Muscle of back (tissue), 11 donors: ENCODE measurements around the gene PRORP. TPM values are rescaled to one million over a fixed set of nuclear protein-coding genes. Genes with fewer than 3 reads are reported as not detected.
"Not testable (repeated sequence)": the region's sequence is repeated elsewhere in the genome, so short reads cannot be mapped to it uniquely, and the experiment has no call there.

Source experiments
- DNase-seq, 3 donors: peaks; one replicate each; pipeline versions ENCODE4 v3.0.0 to v3.0.0-alpha.2; 2013
- polyA plus RNA-seq, 10 donors: library from polyadenylated mRNA; unstranded; fragments of 120-200 nt; gene quantifications; one replicate each; pipeline ENCODE4 v1.2.1, GENCODE V29; 2013; ENCODE audit not compliant: insufficient read length in 10 of 10

PRORP gene
- polyA plus RNA-seq, 10 donors = 14.5 to 21.3 (median 18.6) TPM

- DNase-seq = no peak
Observed at GRCh38 chr14:35134329-35135123, 12.2 kb downstream of the PRORP start.

GRCh38 chr14:35138585-35138984, 16.2 kb downstream of the PRORP start:
- DNase-seq = no peak

- peak in 1 of 3 donors; percentile 31 for DNase-seq
Observed at GRCh38 chr14:35140718-35141581, 18.6 kb downstream of the PRORP start.

GRCh38 chr14:35144029-35144428, 21.7 kb downstream of the PRORP start:
- no peak for DNase-seq

- no peak for DNase-seq
Observed at GRCh38 chr14:35146711-35147149, 24.4 kb downstream of the PRORP start.

- no peak for DNase-seq
Observed at GRCh38 chr14:35147186-35147585, 24.8 kb downstream of the PRORP start.

GRCh38 chr14:35147711-35148110, 25.4 kb downstream of the PRORP start:
- no peak for DNase-seq

GRCh38 chr14:35149239-35149638, 26.9 kb downstream of the PRORP start:
- DNase-seq = no peak

GRCh38 chr14:35152531-35152930, 30.2 kb downstream of the PRORP start:
- DNase-seq = not testable (repeated sequence)

GRCh38 chr14:35154016-35154415, 31.7 kb downstream of the PRORP start:
- DNase-seq = no peak

GRCh38 chr14:35155962-35156361, 33.6 kb downstream of the PRORP start:
- DNase-seq = peak; percentile 4 to 28 (median 7)

GRCh38 chr14:35158491-35158890, 36.1 kb downstream of the PRORP start:
- DNase-seq = no peak

- DNase-seq = no peak
Observed at GRCh38 chr14:35158951-35159653, 36.8 kb downstream of the PRORP start.

- peak in 1 of 3 donors; percentile 60 for DNase-seq
Observed at GRCh38 chr14:35159742-35160409, 37.5 kb downstream of the PRORP start.

- DNase-seq = no peak
Observed at GRCh38 chr14:35161231-35161630, 38.9 kb downstream of the PRORP start.

- DNase-seq = no peak
Observed at GRCh38 chr14:35163384-35163783, 41.0 kb downstream of the PRORP start.

GRCh38 chr14:35164849-35165248, 42.5 kb downstream of the PRORP start:
- DNase-seq = no peak

GRCh38 chr14:35167496-35167895, 45.1 kb downstream of the PRORP start:
- no peak for DNase-seq
